SJSA1 (cell line): Measurements from ENCODE around the gene NMNAT3. TPM values are rescaled to one million over a fixed set of nuclear protein-coding genes. Genes with fewer than 3 reads are reported as not detected.

Experiments used
- DNase-seq, 2 experiments: peaks; one replicate each; pipeline ENCODE4 v3.0.0-alpha.2; 2015 to 2020; ENCODE audit warnings: low spot score in 2 of 2, low read depth in 1 of 2
- H3K27ac ChIP-seq: fragments of 250-450 bp; sonication (Bioruptor Pico); 2 replicates; pipeline ENCODE4 v1.5.1; 2020; ENCODE audit warnings: mild to moderate bottlenecking, moderate library complexity
- H3K27me3 ChIP-seq: fragments of 250-450 bp; sonication (Bioruptor Pico); replicated peaks from 2 replicates; pipeline ENCODE4 v1.5.1; 2020; ENCODE audit warnings: mild to moderate bottlenecking, moderate library complexity
- H3K36me3 ChIP-seq: fragments of 250-450 bp; sonication (Bioruptor Pico); 2 replicates; pipeline ENCODE4 v1.5.1; 2020; ENCODE audit warnings: mild to moderate bottlenecking
- H3K4me1 ChIP-seq: fragments of 250-450 bp; sonication (Bioruptor Pico); replicated peaks from 2 replicates; pipeline ENCODE4 v1.6.1; 2021; ENCODE audit warnings: mild to moderate bottlenecking
- H3K4me3 ChIP-seq: fragments of 250-450 bp; sonication (Bioruptor Pico); 2 replicates; pipeline ENCODE4 v1.5.1; 2020; ENCODE audit warnings: mild to moderate bottlenecking
- H3K9me3 ChIP-seq: fragments of 250-450 bp; sonication (Bioruptor Pico); replicated peaks from 2 replicates; pipeline ENCODE4 v1.5.1; 2020; ENCODE audit warnings: mild to moderate bottlenecking
- total RNA-seq: library from RNA; depleted of rRNA; stranded (reverse); fragments of >200 nt; shearing (Covaris generic); gene quantifications from 2 replicates; pipeline ENCODE4 v1.2.3, GENCODE V29; 2014; rRNA removed

The NMNAT3 gene
- total RNA-seq, 1 experiment from 2014 or later = not detected

DNA sequence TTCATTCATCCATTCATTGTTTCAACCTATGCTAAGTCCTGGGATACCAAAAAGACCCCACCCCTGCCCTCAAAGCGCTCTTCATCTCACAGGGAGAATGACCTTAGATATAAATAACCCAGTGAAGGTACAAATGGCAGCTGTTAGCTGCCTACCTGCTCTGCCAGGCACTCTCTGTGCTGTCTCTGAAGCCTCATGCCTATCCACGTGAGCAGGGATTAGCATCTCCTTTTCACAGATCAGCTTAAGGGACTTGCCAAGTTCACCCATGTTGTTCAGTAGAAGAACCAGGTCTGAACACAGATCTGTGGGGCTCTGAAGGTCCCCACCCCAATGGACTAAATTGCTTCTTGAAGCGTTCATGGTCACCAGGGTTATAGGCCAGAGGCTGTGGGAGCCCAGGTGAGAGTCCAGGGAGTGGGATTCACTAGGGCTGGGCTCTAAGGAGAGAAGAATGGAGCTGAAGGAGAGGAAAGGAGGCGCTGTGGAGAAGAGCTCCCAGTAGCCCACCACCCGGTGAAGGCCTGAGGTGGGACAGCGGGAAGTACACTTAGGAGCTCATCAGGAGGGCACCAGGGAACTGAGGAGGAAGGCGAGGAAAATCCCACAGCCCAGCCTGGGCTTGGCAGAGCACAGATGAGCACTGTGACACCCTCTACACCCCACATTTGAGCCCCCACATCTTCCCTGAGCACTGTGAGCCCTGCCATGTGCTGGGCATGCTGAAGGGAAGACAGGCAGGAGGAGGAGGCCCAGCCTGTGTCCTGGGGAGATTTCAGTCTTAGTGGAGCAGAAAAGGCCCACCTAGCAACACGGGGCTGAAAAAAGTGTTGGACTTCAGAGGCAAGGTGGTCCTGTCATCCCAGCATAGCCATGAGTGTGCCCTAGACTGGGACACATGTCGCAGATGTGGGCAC lies 158.6 kb downstream of the NMNAT3 start:
- Histone ChIP-seq H3K9me3 (no peaks in the 10 kb centered on the region), H3K27ac (no peak overlapping the region), H3K27me3 (no peaks in the 10 kb centered on the region), H3K36me3 (no peaks in the 10 kb centered on the region), H3K4me3 (no peak overlapping the region), H3K4me1 (peaks cover 7% of the 10 kb centered on the region)
- peak in 1 of 2 experiments; percentile 18 for DNase-seq

DNA sequence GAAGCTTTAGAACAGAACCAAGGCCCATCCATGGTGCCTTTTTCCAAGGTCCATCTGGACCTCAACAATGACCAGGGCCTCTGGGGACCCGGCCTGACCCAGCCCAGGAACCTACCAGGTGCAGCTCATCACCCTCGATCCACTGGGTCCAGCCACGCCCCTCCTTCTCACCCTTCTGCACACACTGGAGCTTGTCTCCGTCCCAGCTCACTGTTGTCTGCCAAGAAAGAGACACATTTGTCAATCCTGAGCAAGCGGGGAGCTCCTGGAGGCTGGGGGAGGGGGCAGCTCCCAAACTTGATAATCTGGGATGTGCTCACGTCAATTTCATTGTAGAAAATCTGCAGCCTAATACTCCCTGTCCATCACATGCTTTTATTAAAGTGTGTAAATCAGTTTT lies 159.5 kb downstream of the NMNAT3 start:
- Histone ChIP-seq H3K27ac (no peak overlapping the region), H3K27me3 (no peaks in the 10 kb centered on the region), H3K4me1 (peaks cover 7% of the 10 kb centered on the region), H3K9me3 (no peaks in the 10 kb centered on the region), H3K36me3 (no peaks in the 10 kb centered on the region), H3K4me3 (no peak overlapping the region)
- DNase-seq = peak in 1 of 2 experiments; percentile 25

DNA sequence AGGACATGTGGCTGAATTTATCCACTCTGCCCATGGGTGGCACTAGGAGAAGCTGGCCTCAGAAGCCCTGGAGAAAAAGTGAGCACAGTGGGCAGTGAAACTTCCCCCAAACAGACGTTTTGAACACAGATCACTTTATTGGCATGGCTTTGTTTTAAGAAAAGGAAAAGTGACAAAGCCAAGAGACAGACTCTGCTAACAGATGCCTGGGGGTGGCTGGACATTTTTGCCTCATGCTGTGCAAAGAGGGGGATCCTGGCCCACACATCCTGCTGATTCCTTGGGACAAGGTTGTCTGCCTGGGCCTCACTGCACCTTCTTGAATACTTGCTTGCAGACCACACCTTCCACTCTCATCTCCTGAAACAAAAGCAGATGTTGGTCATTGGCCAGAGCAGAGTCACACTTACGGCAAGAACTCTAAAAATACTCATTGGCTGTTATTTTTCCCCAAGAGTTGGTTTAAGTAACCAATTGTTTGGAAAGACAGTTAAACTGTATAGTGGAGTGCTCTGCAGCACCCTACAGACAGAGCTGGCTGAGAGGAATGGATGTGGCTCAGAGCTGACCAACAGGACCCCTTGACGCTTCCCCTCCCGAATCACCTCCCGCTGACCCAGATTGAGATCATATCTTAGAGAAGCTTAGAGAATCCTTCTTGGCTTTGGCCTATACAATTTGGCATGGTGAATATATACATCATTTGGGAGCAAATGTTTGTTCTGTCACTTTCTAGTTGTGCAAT lies 160.3 kb downstream of the NMNAT3 start:
- no peak overlapping the region for H3K4me3 ChIP-seq
- no peaks in the 10 kb centered on the region for H3K36me3 ChIP-seq
- no peaks in the 10 kb centered on the region for H3K27me3 ChIP-seq
- H3K27ac ChIP-seq = no peak overlapping the region
- peaks cover 7% of the 10 kb centered on the region for H3K4me1 ChIP-seq
- peak in 1 of 2 experiments; percentile 22 for DNase-seq
- no peaks in the 10 kb centered on the region for H3K9me3 ChIP-seq

DNA sequence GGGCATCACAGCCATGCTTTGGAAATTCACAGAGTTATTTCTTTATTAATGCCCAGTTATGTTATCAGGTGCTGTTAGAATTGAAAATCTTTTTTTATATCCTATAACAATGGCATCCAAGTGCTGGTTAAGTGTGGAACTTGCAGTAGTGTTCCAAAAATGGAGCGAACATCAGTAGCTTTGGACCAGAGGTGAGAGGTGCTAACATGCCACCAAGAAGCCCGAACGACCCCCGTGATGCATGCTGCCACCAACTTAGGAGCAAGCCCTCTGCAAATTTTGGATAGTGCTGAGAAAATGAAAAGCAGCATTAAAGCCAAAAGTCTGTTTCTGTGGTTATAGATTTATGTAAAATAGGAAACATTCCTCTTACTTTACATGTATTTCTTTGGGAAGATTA lies 163.0 kb downstream of the NMNAT3 start:
- Histone ChIP-seq H3K36me3 (no peaks in the 10 kb centered on the region), H3K9me3 (no peaks in the 10 kb centered on the region), H3K27ac (no peak overlapping the region), H3K4me3 (no peak overlapping the region), H3K4me1 (no peaks in the 10 kb centered on the region), H3K27me3 (no peaks in the 10 kb centered on the region)
- DNase-seq = peak in 1 of 2 experiments; percentile 8

Other genes starting within 250 kb of the NMNAT3 start
- not detected in 2 replicates for gene RBP2, start 201.5 kb downstream of the NMNAT3 start, total RNA-seq
- 18.5 and 24.1 TPM in 2 replicates for gene RBP1, start 138.2 kb downstream of the NMNAT3 start, total RNA-seq